IMR-90 (cell line): ENCODE results near the gene CYP4V2. TPM values are rescaled to one million over a fixed set of nuclear protein-coding genes. Genes with fewer than 3 reads are reported as not detected.

ENCODE experiments used
- ATAC-seq: fragments of 200-7000 bp; cut with Tn5 transposase; 2 replicates; pipeline ENCODE4 v1.9.1; 2020; ENCODE audit warnings: low read depth, mild to moderate bottlenecking, moderate library complexity
- BruUV-seq: library from RNA; stranded (reverse); fragments of 400-500 nt; replicated peaks from 2 replicates; lab custom pipeline; 2021; lab: Mats Ljungman, UMichigan
- CTCF ChIA-PET: fragments of 300-600 bp; formaldehyde crosslinking; extraction: SDS; loops from one replicate; lab custom pipeline; 2021; ENCODE audit warnings: antibody characterized with exemption; lab: Yijun Ruan, JAX
- POLR2A ChIA-PET: fragments of 300-600 bp; sonication (Branson Sonifier 250); formaldehyde crosslinking; loops from one replicate; lab custom pipeline; 2022; ENCODE audit warnings: antibody characterized with exemption; ENCODE audit not compliant: unreplicated experiment; lab: Charles Lee
- DNase-seq: peaks from one replicate; pipeline ENCODE4 v3.0.0; 2013
- H2AFZ ChIP-seq: replicated peaks from 2 replicates; pipeline ENCODE3; 2013; ENCODE audit warnings: low read length, mild to moderate bottlenecking; ENCODE audit not compliant: poor library complexity
- H2AK5ac ChIP-seq: 2 replicates; pipeline ENCODE4 v1.6.1; 2013; ENCODE audit warnings: low read depth, low read length, inconsistent platforms
- H2AK9ac ChIP-seq: replicated peaks from 2 replicates; pipeline ENCODE3; 2013; ENCODE audit warnings: mild to moderate bottlenecking, low read depth, low read length, moderate library complexity; ENCODE audit not compliant: poor library complexity
- H2BK120ac ChIP-seq: 2 replicates; pipeline ENCODE4 v1.6.1; 2013; ENCODE audit warnings: low read depth, low read length, inconsistent platforms
- H2BK15ac ChIP-seq: 3 replicates; pipeline ENCODE4 v1.6.1; 2013; ENCODE audit warnings: low read depth, low read length, inconsistent platforms
- H2BK20ac ChIP-seq: 2 replicates; pipeline ENCODE4 v1.6.1; 2013; ENCODE audit warnings: low read depth, mild to moderate bottlenecking, inconsistent platforms, low read length, moderate library complexity
- H2BK5ac ChIP-seq: 2 replicates; pipeline ENCODE4 v1.6.1; 2013; ENCODE audit warnings: mild to moderate bottlenecking, low read depth, low read length, inconsistent platforms; ENCODE audit not compliant: poor library complexity, severe bottlenecking
- H3K14ac ChIP-seq: replicated peaks from 2 replicates; pipeline ENCODE4 v1.6.1; 2013; ENCODE audit warnings: low read depth, low read length, inconsistent platforms
- H3K18ac ChIP-seq: 2 replicates; pipeline ENCODE4 v1.6.1; 2013; ENCODE audit warnings: low read depth, low read length, control low read depth
- H3K23ac ChIP-seq: 2 replicates; pipeline ENCODE4 v1.6.1; 2013; ENCODE audit warnings: low read depth, low read length, inconsistent platforms
- H3K27ac ChIP-seq: 2 replicates; pipeline ENCODE4 v1.5.1; 2013; ENCODE audit warnings: mild to moderate bottlenecking, control low read depth, low read length; ENCODE audit not compliant: insufficient read depth
- H3K27me3 ChIP-seq: 2 replicates; pipeline ENCODE4 v1.6.1; 2013; ENCODE audit warnings: low read length; ENCODE audit not compliant: control insufficient read depth, insufficient read depth
- H3K36me3 ChIP-seq: 2 replicates; pipeline ENCODE4 v1.6.1; 2013; ENCODE audit warnings: low read length, mixed read lengths; ENCODE audit not compliant: control insufficient read depth, insufficient read depth
- H3K4ac ChIP-seq: 2 replicates; pipeline ENCODE4 v1.6.1; 2013; ENCODE audit warnings: low read depth, low read length, inconsistent platforms
- H3K4me1 ChIP-seq: 2 replicates; pipeline ENCODE4 v1.6.1; 2013; ENCODE audit warnings: low read length, mixed read lengths; ENCODE audit not compliant: control insufficient read depth, insufficient read depth
- H3K4me2 ChIP-seq: 2 replicates; pipeline ENCODE4 v1.6.1; 2013; ENCODE audit warnings: low read depth, mild to moderate bottlenecking, control low read depth, low read length, moderate library complexity
- H3K4me3 ChIP-seq: 2 replicates; pipeline ENCODE4 v1.5.1; 2013; ENCODE audit warnings: low read depth, mild to moderate bottlenecking, control low read depth, low read length, moderate library complexity; ENCODE audit not compliant: insufficient read depth
- H3K56ac ChIP-seq: 2 replicates; pipeline ENCODE4 v1.6.1; 2013; ENCODE audit warnings: low read length, inconsistent platforms; ENCODE audit not compliant: insufficient read depth; ENCODE audit errors: extremely low read depth
- H3K79me1 ChIP-seq, 2 experiments: 2 replicates each; pipeline ENCODE4 v1.6.1; 2013; ENCODE audit warnings: low read length in 2 of 2, inconsistent platforms in 1 of 2, low read depth in 1 of 2
- H3K9ac ChIP-seq: 2 replicates; pipeline ENCODE4 v1.6.1; 2013; ENCODE audit warnings: low read depth, low read length, control low read depth
- H3K9me1 ChIP-seq: 2 replicates; pipeline ENCODE4 v1.6.1; 2013; ENCODE audit warnings: low read length, inconsistent platforms; ENCODE audit not compliant: insufficient read depth
- H3K9me3 ChIP-seq: 2 replicates; pipeline ENCODE4 v1.6.1; 2013; ENCODE audit warnings: low read length; ENCODE audit not compliant: control insufficient read depth, insufficient read depth
- H4K20me1 ChIP-seq: 2 replicates; pipeline ENCODE4 v1.6.1; 2013; ENCODE audit warnings: low read length, inconsistent platforms; ENCODE audit not compliant: insufficient read depth
- H4K5ac ChIP-seq: 2 replicates; pipeline ENCODE4 v1.6.1; 2013; ENCODE audit warnings: mild to moderate bottlenecking, low read depth, low read length, control low read depth
- H4K8ac ChIP-seq, 2 experiments: 2 replicates each; pipeline ENCODE4 v1.6.1; 2013; ENCODE audit warnings: low read depth in 2 of 2, low read length in 2 of 2, control low read depth in 1 of 2, inconsistent platforms in 1 of 2
- H4K91ac ChIP-seq: 2 replicates; pipeline ENCODE4 v1.6.1; 2013; ENCODE audit warnings: low read depth, low read length, inconsistent platforms; ENCODE audit not compliant: insufficient read depth
- BHLHE40 ChIP-seq: fragments of 150-350 bp; IDR thresholded peaks from 2 replicates; pipeline ENCODE4 v1.6.1; 2016; ENCODE audit warnings: mild to moderate bottlenecking, low read depth, low read length
- CEBPB ChIP-seq: IDR thresholded peaks from 2 replicates; pipeline ENCODE4 v1.6.1; 2012; ENCODE audit warnings: low read depth, low read length, improper control_type of control experiment
- CHD1 ChIP-seq: IDR thresholded peaks from 2 replicates; pipeline ENCODE4 v1.6.1; 2012; ENCODE audit warnings: low read depth, low read length, improper control_type of control experiment
- MAFK ChIP-seq: IDR thresholded peaks from 2 replicates; pipeline ENCODE4 v1.6.1; 2012; ENCODE audit warnings: low read depth, low read length, improper control_type of control experiment
- MAZ ChIP-seq: IDR thresholded peaks from 2 replicates; pipeline ENCODE4 v1.6.1; 2012; ENCODE audit warnings: low read depth, mild to moderate bottlenecking, low read length, improper control_type of control experiment, moderate library complexity, borderline replicate concordance
- NFE2L2 ChIP-seq: fragments of 150-350 bp; IDR thresholded peaks from 2 replicates; pipeline ENCODE4 v1.6.1; 2016; ENCODE audit warnings: low read depth, mild to moderate bottlenecking, low read length
- RAD21 ChIP-seq: IDR thresholded peaks from 2 replicates; pipeline ENCODE4 v1.6.1; 2012; ENCODE audit warnings: low read length, improper control_type of control experiment
- RCOR1 ChIP-seq: IDR thresholded peaks from 2 replicates; pipeline ENCODE4 v1.6.1; 2012; ENCODE audit warnings: mild to moderate bottlenecking, low read length, improper control_type of control experiment; ENCODE audit not compliant: insufficient replicate concordance
- RFX5 ChIP-seq: IDR thresholded peaks from 2 replicates; pipeline ENCODE4 v1.8.0; 2012; ENCODE audit warnings: low read depth, mild to moderate bottlenecking, low read length, moderate library complexity
- SMC3 ChIP-seq: fragments of 150-350 bp; IDR thresholded peaks from 2 replicates; pipeline ENCODE4 v1.6.1; 2016; ENCODE audit warnings: low read depth, mild to moderate bottlenecking, antibody characterized with exemption, low read length, moderate library complexity
- whole genome bisulfite sequencing, 2 experiments: methylation state at CpG; one replicate each; pipeline versions ENCODE4 v1.1.5 to v1.1.7; 2013; ENCODE audit warnings: missing lambda C conversion rate in 2 of 2; ENCODE audit not compliant: insufficient read length in 1 of 2; ENCODE audit errors: extremely low coverage in 2 of 2; 5-methylcytosine and 5-hydroxymethylcytosine counted together
- dilution Hi-C: fragments of 300-500 bp; cut with HindIII; formaldehyde crosslinking; loops from one replicate; pipeline ENCODE4 v1.14.3; 2018; ENCODE audit warnings: low sequenced_read_pairs; ENCODE audit not compliant: unreplicated experiment
- in situ Hi-C: fragments of 300-500 bp; cut with MboI; formaldehyde crosslinking; loops from 3 replicates; pipeline ENCODE4 v1.14.3; 2019; ENCODE audit warnings: low sequenced_read_pairs, inconsistent platforms, mixed read lengths
- intact Hi-C: fragments of 100-400 bp; cut with micrococcal nuclease; formaldehyde crosslinking; loops from 2 replicates; pipeline ENCODE4 v1.10.0; 2022
- polyA plus RNA-seq, 3 experiments: library from polyadenylated mRNA; depleted of rRNA; stranded (reverse); fragments of >200 nt; gene quantifications; 2 replicates each; pipeline ENCODE4 v1.2.3, GENCODE V29; 2012; ENCODE audit warnings: low replicate concordance in 1 of 3
- total RNA-seq: library from RNA; depleted of rRNA; stranded (reverse); fragments of >200 nt; gene quantifications from 2 replicates; pipeline ENCODE4 v1.2.3, GENCODE V29; 2012
- TF ChIP-seq, protein P1 (sequence below): conservative IDR thresholded peaks from 2 replicates; pipeline ENCODE4 v1.5.1; 2012; ENCODE audit warnings: mild to moderate bottlenecking, low read depth, low read length, improper control_type of control experiment
- TF ChIP-seq, protein P2 (sequence below): fragments of 150-350 bp; IDR thresholded peaks from 2 replicates; pipeline ENCODE4 v1.6.1; 2016; ENCODE audit warnings: low read depth, mild to moderate bottlenecking, low read length, moderate library complexity, borderline replicate concordance

CYP4V2 gene
- total and polyA plus RNA-seq, 2 of the 4 experiments (the other 2 are of a cell fraction) = 3.9 to 4.1 TPM

DNA sequence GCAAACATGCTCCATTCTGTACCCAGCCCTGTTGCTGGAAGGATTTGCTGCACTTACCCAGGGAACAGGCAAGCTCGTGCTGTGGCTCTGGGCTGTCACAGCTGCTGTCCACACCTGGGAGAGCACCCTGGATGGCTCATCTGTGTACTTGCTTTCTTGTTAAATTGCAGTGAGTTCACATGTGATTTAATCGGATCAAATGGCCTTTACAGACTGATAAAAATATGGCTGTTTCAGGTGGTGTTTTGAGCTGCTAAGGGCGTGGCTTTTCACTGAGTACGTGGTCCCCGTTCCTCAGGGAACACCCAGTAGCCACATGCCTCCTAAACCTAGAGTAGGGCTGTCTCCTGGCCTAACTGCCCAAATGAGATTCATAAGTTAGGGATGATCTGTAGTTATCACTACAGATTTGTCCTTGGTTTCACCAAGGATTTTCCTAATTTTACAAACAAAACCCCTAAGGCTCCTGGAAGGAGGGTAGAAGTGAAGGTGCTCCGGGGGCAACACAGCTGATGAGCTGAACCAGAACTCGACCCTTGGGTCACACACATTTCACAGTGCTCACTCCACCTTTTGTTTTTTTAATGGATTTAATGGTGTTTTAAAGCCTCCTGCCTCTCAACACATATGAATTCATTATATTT is 49.6 kb downstream of the CYP4V2 start:
- no peak overlapping the region for H3K23ac ChIP-seq
- no peak for DNase-seq
- no peak overlapping the region for H3K56ac ChIP-seq
- no peak overlapping the region for H3K4me2 ChIP-seq
- ChIA-PET CTCF (no interaction called here), POLR2A (interaction anchor here (0.6 kb wide), 1 partner anchor 9 kb away, joined by 3 read pairs; no protein-coding TSS in a partner anchor)
- H4K20me1 ChIP-seq = no peaks in the 10 kb centered on the region
- TF ChIP-seq, protein P1, sequence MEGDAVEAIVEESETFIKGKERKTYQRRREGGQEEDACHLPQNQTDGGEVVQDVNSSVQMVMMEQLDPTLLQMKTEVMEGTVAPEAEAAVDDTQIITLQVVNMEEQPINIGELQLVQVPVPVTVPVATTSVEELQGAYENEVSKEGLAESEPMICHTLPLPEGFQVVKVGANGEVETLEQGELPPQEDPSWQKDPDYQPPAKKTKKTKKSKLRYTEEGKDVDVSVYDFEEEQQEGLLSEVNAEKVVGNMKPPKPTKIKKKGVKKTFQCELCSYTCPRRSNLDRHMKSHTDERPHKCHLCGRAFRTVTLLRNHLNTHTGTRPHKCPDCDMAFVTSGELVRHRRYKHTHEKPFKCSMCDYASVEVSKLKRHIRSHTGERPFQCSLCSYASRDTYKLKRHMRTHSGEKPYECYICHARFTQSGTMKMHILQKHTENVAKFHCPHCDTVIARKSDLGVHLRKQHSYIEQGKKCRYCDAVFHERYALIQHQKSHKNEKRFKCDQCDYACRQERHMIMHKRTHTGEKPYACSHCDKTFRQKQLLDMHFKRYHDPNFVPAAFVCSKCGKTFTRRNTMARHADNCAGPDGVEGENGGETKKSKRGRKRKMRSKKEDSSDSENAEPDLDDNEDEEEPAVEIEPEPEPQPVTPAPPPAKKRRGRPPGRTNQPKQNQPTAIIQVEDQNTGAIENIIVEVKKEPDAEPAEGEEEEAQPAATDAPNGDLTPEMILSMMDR = no peak
- TF ChIP-seq, protein P2, sequence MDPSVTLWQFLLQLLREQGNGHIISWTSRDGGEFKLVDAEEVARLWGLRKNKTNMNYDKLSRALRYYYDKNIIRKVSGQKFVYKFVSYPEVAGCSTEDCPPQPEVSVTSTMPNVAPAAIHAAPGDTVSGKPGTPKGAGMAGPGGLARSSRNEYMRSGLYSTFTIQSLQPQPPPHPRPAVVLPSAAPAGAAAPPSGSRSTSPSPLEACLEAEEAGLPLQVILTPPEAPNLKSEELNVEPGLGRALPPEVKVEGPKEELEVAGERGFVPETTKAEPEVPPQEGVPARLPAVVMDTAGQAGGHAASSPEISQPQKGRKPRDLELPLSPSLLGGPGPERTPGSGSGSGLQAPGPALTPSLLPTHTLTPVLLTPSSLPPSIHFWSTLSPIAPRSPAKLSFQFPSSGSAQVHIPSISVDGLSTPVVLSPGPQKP = no peak
- TF ChIP-seq SMC3 (no peak), BHLHE40 (no peak), RCOR1 (no peak), MAZ (no peak), NFE2L2 (no peak), MAFK (no peak), CHD1 (no peak), RAD21 (no peak), CEBPB (no peak), RFX5 (no peak)
- WGBS, 2 experiments = 100% methylated on average over 1 of the region's 7 CpGs; no CpG with 5 or more reads in 1 of the 2 experiments
- H4K91ac ChIP-seq = no peak overlapping the region
- no peak overlapping the region for H3K4ac ChIP-seq
- no peak overlapping the region for H2BK120ac ChIP-seq
- no peak overlapping the region for H2BK20ac ChIP-seq
- no peak overlapping the region for H3K27ac ChIP-seq
- no peak overlapping the region for H3K18ac ChIP-seq
- no peak overlapping the region for H2BK15ac ChIP-seq
- no peaks in the 10 kb centered on the region for H3K9me1 ChIP-seq
- no peak overlapping the region for H3K4me3 ChIP-seq
- H3K27me3 ChIP-seq = no peaks in the 10 kb centered on the region
- dilution Hi-C loops = no loop called here
- H3K4me1 ChIP-seq = no peaks in the 10 kb centered on the region
- no peak overlapping the region for H3K9ac ChIP-seq
- no peak for ATAC-seq
- no peaks in the 10 kb centered on the region for H3K9me3 ChIP-seq
- BruUV-seq = no TSS peak
- no peaks in the 10 kb centered on the region for H3K36me3 ChIP-seq
- no peaks in the 10 kb centered on the region for H3K79me1 ChIP-seq
- in situ Hi-C loops = no loop called here
- no peak overlapping the region for H3K14ac ChIP-seq
- H4K8ac ChIP-seq = no peak overlapping the region
- no peak overlapping the region for H2AFZ ChIP-seq
- no peak overlapping the region for H2AK5ac ChIP-seq
- no peak overlapping the region for H2BK5ac ChIP-seq
- H2AK9ac ChIP-seq = no peak overlapping the region
- H4K5ac ChIP-seq = no peak overlapping the region
- intact Hi-C loops = no loop called here
